ENCODE results near the gene BMPR2. TPM values are rescaled to one million over a fixed set of nuclear protein-coding genes. Genes with fewer than 3 reads are reported as not detected.

The BMPR2 gene
- total and polyA plus RNA-seq, 4 donors, result 4.3 to 16.2 (median 7.7) TPM

GRCh38 chr2:202508686-202509085 lies 132.6 kb downstream of the BMPR2 start:
- H3K27me3 ChIP-seq (ENCODE audit: control insufficient read depth in 4 of 4, insufficient read depth in 4 of 4, low read length in 3 of 4), result no peaks in the 10 kb centered on the region
- TF ChIP-seq SP1 (IDR thresholded peaks at IDR 0.05) (no peak), HNF4A (conservative IDR thresholded peaks at IDR 0.05) (no peak), EGR1 (IDR thresholded peaks at IDR 0.05; ENCODE audit: low read depth in 2 of 2) (no peak), CTCF (IDR thresholded peaks at IDR 0.05; ENCODE audit: low read depth, low read length, missing input control) (no peak), ZBTB33 (IDR thresholded peaks at IDR 0.05) (no peak), ATF3 (IDR thresholded peaks at IDR 0.05) (no peak), FOXA1 (IDR thresholded peaks at IDR 0.05) (no peak), RAD21 (IDR thresholded peaks at IDR 0.05) (no peak), RXRA (IDR thresholded peaks at IDR 0.05) (no peak), GABPA (IDR thresholded peaks at IDR 0.05 in 1 of 2, conservative IDR thresholded peaks at IDR 0.05 in 1 of 2) (no peak), REST (IDR thresholded peaks at IDR 0.05) (no peak), TAF1 (conservative IDR thresholded peaks at IDR 0.05) (no peak), HNF4G (IDR thresholded peaks at IDR 0.05) (no peak), MAX (IDR thresholded peaks at IDR 0.05) (no peak), FOXA2 (IDR thresholded peaks at IDR 0.05) (no peak), NR2F2 (IDR thresholded peaks at IDR 0.05) (no peak), YY1 (IDR thresholded peaks at IDR 0.05) (no peak), JUND (IDR thresholded peaks at IDR 0.05) (no peak)
- no peaks in the 10 kb centered on the region for H3K36me3 ChIP-seq (ENCODE audit: control insufficient read depth in 4 of 4, insufficient read depth in 3 of 4, low read depth in 1 of 4, low read length in 3 of 4)

More at GRCh38 chr2:202508686-202509085, 132.6 kb downstream of the BMPR2 start:
- H3K4me3 ChIP-seq (ENCODE audit: low read depth in 1 of 3, low read length in 3 of 3), result no peak overlapping the region
- no peaks in the 10 kb centered on the region for H3K9me3 ChIP-seq (ENCODE audit: control insufficient read depth in 4 of 4, low read length in 3 of 4)
- H3K4me1 ChIP-seq (ENCODE audit: control insufficient read depth in 4 of 4, insufficient read depth in 4 of 4, low read length in 3 of 4), result peaks cover 0 to 5% (median 4%) of the 10 kb centered on the region in 4 donors
- no peak overlapping the region for H3K27ac ChIP-seq (ENCODE audit: low read depth in 1 of 2, low read length in 2 of 2)
- WGBS, result 89% methylated on average over 2 of the region's 2 CpGs
- no peak for DNase-seq (ENCODE audit: low spot score)
- H3K9ac ChIP-seq (ENCODE audit: low read depth in 1 of 2, low read length in 2 of 2), result no peak overlapping the region

Data from liver (tissue), 9 donors.